DMS53 treated with DMSO at 0.1 percent for 48 hours (cell line): ENCODE results near the gene ACTG2.
A peak's percentile ranks its signal among the peaks of the same experiment; 100 is the strongest.
"Not testable (repeated sequence)": the region's sequence is repeated elsewhere in the genome, so short reads cannot be mapped to it uniquely, and the experiment has no call there.

Source experiments
- DNase-seq: peaks from one replicate; lab custom pipeline; 2025; ENCODE audit not compliant: unreplicated experiment; lab: John Stamatoyannopoulos, UW

The ACTG2 gene

DNA sequence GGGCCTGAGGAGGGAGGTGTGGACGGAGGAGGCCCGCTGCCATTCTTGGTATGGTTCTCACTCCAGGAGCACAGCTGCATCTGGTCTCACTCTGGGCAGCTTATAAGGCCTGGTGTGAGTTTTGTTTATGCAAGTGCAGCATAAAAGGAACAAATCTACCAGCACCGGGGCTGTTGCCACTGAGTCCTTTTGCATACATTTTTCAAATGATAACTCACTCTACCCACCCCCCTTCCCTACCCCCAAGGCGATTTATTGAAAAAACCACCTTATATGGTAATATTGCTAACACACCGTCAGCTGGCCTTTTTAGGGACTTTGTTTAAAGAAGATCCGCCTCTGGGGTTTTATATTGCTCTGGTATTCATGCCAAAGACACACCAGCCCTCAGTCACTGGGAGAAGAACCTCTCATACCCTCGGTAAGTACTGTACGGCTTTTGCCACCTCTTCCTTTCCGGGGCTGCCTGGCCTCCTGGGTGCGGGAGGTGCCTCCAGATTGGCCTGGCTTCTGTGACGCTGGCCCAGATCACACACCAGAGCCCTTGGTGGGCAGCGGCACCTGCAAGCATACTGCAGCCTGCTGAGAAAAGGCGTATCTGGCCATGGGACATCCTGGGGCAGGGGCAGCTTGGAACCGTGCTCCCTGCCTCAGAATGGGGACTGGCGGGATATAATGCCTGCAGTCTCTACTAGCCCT lies at the start of gene ACTG2:
Gene ACTG2, plus strand, starts transcription at position 378 of the 699 bp plus-strand sequence. CDS start 8,304 bp downstream, outside the sequence.
- DNase-seq = no peak

DNA sequence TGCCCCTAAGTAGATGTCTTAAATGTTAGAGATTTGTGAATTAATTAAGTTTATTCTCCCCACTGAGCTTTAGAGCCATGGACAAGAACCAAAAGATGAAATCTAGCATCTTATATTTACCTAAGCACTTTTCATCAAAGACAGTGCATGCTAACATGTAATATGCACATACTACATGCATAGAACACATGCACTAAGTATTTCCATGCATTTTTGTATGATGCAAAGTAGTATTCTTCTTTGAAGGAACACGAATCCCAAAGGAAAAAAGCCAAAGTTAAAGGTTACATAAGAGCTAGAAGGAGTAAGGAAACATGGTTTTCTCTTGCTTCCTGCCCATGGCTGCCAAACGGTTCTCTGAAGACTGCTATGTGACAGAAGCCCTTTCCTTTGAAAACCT lies 48.7 kb upstream of the ACTG2 start:
- DNase-seq = no peak

DNA sequence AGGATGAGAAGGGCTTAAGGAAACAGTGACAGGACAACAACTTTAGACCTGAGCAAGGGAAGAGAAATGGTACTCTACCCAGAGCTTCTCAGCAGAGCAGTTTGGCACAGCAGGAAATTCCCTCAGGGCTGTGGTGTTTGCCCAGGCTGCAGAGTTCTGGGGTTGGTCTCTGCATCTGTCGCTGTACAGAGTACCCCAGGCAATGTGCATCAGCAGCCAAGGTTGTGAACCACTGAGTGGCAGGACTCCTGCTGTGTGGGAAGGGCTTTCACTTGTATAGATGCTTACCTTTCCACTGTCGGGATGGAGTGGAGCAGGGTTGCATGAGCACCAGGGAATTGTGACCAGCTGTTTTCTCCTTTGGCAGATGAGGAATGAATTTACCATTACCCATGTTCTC lies 42.8 kb upstream of the ACTG2 start:
- no peak for DNase-seq

DNA sequence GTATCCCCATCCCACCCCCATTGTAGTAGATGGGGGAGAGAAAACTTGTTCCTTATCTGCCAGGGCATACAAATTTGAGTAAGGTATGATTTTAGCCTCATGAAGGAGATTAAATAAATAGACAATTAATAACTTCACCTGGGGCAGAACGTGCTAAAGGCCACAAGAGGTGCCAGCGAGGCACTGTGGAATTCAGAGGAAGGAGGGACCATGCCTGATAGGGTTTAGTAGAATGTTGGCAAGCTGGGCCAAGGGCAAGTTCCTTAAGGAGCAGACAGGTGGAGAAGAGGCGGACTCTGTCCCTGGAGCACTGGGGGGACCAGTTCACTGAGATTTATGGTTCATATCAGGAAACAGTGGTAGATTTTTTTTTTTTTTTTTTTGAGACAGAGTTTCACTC lies 41.5 kb upstream of the ACTG2 start:
- no peak for DNase-seq

DNA sequence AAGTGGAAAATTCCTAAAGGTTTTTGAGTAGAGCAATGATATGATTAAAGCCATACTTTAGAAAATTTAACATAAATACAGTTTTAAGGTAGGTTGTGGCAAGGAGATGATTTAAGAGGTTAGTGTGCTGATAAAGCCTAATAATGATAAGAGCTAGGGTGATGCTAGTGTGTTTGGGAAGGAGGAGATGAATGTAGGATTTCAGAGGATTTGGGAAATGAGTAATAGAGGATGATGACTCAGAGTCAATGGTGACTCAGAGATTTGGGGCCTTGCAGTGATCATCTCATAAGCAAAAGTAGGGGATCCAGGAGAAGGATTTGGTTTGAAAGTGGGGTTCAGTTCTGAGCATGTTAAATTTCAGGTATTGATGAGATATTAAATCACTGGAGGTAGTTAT lies 40.8 kb upstream of the ACTG2 start:
- DNase-seq = no peak

DNA sequence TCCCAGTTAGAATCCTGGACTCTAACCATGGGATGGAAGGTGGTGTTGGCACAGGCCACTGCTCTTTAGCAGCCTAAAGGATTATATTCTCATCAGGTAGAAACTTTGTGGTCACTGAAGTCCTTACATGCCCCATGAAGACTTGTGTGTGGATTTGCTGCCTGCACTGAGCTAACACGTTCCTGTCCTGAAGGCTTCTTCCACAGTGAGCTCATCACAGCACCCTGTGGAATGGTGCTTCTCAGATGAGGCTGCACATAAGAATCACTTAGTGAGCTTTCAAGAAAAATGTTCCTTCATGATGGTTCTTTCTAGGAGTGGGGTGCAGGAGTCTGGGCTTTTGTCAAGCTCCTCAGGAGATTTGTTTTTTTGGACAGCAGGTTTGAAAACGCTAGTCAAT lies 37.3 kb upstream of the ACTG2 start:
- DNase-seq = no peak

DNA sequence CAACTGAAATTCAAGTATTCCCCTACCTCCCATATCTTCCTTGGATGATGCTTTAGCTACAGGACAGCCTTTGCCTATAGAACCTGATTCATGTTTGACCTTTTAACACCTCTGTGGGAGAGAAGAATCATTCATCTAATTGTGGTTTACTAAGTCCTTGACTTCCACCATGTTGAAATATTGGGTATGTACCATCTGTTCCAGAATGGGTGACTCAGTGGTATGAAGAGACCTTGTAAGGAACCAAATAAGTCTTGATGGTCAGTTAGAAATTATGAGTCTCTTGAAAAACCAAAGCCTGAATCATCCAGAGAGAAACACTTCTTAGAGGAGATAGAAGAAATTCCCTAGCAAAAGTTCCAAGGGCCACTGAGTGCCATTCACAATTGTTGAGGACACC lies 36.6 kb upstream of the ACTG2 start:
- DNase-seq = no peak

DNA sequence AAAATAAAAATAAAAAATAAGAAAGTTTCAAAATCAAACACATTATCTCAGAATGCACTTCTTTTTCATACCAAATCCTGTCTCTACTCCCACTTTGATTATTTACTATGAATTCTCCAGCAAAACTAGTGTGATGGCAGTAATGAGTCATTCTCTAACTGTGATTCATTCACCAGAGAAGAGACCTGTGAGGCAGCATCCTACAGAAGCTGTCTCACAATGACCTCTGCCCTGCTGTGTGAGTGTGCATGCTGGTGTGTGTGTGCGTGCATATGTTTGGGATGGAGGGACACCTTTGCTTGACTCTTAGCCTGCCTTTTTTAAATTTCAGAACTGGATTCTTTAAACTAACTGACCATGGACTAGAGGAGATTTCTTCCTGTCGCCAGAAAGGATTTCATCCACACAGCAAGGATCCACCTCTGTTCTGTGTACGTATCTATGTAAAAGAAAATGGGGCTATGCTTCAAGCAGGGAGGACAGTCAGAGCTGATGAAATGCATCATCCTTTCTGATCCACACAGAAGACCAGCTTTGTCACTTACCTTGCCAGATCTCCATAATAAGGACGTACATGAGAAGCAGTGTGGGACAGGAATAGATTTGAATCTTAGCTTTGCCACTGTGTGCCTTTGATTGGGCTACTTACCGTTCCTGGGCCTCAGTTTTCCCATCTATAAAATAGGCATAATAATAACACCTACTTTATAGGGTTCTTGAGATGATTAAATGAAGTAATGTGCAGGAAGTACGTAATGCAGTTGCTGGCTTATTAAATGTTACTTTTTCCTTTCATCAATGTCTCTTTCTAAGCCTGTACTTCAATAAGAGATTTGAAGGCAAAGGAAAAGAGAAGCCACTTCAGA lies 32.9 kb upstream of the ACTG2 start:
- DNase-seq = no peak

DNA sequence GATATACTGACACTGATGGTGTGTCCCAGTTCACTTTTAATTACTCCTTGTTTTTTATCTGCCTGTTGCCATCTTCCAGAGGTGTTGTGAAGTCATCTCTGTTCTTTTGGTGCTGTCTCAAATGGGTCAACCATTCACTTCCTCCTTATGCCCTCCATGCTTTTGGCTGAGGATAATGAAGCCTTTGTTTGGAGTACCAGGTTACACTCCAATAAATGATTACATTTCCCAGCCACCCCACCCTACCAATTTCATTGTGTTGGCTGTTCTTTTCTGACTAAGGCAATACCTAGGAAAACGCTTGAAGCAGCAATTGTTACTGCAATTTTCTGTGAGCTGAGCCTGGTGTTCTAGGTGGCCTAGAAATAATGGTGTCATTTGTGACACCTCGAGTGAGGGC lies 29.8 kb upstream of the ACTG2 start:
- DNase-seq = no peak

DNA sequence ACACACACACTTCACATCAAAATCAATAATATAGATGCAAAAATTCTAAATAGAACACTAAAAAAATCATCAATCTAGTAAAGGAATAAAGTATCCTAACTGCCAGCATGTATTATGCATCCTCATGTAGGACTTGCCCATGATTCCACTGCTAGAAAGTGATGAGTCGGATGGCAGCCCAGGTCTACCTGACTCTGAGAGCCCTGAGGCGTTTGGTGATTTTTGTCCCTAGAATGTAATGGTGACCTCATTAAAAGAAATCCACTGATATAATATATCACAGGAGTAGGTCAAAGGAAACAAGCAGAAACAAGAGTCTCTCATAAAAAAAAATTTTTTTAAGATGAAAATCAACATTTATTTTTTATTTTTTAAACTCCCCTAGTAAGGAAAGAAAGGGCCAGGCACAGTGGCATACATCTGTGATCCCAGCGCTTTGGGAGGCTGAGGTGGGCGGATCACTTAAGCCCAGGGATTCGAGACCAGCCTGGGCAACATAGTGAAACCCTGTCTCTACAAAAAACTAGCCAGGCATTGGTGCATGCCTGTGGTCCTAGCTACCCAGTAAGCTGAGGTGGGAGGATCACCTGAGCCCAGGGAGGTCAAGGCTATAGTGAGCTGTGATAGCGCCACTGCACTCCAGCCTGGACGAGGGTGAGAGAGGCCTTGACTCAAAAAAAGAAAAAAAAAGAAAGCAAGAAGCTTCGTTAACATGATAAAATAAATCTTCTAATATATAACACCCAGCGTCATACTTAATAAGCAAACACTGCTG lies 24.4 kb upstream of the ACTG2 start:
- DNase-seq = no peak

DNA sequence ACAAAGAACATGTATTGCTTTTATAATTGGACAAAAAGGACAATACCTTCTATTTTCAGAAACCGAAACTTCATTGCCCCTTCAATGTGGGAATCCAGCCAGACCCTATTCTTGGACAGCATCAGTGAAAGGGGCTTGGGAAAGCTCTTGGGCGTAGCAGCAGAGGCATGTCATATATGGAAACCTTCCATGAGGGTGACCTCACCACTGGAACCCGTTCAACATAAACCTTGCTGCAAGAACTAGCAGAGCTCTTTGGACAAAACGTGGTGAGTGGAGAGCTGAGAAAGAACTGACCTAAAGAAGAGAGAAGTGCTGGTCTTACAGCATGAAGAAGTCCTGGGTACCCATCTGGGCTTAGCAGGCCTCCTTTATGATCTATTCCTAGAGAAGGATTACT lies 22.7 kb upstream of the ACTG2 start:
- DNase-seq = no peak

DNA sequence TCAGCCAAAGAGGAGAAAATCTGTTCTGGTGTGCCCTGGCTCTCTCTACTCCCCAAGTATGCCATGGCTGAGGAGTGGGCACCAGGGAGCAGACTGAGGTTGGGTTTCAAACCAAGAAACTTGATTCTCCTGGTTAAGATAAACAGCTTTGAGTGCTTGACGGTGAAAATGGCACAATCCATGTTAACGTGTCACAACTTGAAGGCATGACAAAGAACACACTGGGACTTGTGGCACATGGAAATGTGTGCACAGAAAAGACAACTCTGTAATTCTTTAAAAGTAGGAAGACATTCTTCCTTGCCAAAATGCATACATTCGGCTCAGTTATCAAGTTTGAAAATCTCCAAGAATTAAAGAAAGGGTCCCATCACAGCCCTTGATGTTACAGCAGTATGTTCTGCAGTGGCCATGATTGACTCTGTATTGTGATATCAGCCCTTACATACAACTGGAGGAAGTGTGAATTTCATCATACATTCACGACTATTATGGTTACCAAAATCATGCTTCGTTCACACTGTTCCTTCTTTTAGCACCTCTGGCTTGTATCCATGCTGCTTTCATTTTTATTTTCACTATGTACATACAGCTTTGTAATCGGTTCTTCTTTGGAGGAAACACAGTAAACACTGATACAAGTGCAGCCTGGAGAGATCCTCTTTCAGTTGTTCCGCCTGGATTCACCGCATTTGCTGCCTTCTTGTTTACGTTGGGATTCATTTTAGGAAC lies 15.6 kb upstream of the ACTG2 start:
- DNase-seq = peak; percentile 77

DNA sequence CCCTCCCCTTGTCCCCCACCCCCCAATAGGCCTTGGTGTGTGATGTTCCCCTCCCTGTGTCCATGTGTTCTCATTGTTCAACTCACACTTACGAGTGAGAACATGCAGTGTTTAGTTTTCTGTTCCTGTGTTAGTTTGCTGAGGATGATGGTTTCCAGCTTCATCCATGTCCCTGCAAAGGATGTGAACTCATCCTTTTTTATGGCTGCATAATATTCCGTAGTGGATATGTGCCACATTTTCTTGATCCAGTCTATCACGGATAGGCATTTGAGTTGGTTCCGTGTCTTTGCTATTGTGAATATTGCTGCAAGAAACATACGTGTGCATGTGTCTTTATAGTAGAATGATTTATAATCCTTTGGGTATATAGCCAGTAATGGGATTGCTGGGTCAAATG lies 14.8 kb upstream of the ACTG2 start:
- not testable (repeated sequence) for DNase-seq

DNA sequence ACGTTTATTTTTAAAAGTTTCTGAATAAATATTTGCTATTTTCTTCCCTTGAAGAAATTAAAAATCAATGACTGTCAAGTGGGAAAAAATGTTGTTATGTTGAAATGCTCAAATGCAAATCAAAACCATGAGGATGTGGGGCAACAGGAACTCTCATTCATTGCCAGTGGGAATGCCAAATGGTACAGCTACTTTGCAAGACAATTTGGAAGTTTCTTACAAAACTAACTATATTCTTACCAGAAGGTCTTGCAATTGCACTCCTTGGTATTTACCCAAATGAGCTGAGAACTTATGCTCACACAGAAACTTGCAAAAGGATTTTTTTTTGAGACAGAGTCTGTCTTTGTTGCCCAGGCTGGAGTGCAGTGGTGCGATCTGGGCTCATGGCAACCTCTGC lies 7.4 kb upstream of the ACTG2 start:
- DNase-seq = no peak

DNA sequence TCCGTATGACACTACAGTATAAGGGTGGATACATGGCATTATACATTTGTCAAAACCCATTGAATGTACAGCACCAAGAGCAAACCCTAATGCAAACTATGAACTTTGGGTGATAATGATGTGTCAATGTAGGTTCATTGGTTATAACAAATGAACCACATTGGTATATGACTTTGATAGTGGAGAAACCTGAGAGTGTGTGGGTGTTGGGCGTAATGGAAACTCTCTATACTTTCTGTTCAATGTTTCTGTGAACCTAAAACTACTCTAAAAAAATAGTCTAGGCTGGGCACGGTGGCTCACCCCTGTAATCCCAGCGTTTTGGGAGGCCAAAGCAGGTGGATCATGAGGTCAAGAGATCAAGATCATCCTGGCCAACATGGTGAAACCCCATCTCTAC lies 6.5 kb upstream of the ACTG2 start:
- DNase-seq = no peak

DNA sequence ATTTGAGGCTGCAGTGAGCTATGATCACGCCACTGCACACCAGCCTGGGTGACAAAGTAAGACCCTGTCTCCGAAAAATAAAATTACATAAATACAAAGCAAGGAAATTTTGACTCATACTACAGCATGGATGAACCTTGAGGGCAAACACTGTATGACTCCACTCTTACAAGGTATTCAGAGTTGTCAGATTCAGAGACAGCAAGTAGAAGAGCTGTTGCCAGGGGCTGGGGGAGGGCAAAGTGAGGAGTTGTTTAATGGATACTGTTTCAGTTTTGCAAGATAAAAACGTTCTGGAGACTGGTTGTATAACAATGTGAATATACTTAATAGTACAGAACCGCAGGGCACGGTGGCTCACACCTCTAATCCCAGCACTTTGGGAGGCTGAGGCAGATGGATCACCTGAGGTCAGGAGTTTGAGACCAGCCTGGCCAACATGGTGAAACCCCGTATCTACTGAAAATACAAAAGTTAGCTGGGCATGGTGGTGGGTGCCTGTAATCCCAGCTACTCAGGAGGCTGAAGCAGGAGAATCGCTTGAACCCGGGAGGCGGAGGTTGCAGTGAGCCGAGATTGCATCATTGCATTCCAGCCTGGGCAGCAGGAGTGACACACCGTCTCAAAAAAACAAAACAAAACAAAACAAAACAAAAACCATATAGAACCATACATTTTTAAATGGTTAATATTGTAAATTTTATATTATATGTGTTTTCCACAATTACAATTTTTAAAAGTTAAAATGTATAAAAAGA lies 5.0 kb upstream of the ACTG2 start:
- not testable (repeated sequence) for DNase-seq

DNA sequence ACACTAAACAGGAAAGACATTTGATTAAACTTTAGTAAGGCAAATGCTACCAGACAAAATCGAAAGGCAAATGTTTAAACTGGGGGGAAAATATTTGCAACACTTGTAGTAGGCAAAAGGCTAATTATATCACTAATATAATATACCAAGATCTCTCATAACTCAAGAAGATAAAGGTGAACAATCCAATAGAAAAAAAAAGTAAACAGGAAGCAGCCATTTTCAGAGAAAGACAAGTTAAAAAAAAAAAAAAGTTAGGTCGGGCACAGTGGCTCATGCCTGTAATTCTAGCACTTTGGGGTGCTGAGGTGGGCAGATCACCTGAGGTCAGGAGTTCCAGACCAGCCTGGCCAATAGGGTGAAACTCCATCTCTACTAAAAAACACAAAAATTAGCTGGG lies 4.4 kb upstream of the ACTG2 start:
- DNase-seq = no peak

DNA sequence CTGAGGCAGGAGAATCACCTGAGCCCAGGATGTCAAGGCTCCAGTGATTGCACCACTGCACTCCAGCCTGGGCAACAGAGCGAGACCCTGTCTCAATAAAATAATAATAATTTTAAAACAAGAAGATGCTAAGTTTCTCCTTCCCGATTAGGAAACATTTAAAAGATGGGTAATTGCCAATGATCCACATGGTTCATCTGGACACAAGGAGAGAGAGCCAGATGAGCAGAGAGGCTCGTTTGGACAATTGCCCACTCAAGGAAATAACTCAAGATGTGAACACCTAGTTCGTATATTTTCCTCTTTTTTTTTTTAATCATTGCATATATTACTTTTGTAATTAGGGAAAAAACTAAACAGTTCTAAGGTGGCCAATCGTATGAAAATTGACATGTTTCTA lies 3.6 kb upstream of the ACTG2 start:
- DNase-seq = no peak

DNA sequence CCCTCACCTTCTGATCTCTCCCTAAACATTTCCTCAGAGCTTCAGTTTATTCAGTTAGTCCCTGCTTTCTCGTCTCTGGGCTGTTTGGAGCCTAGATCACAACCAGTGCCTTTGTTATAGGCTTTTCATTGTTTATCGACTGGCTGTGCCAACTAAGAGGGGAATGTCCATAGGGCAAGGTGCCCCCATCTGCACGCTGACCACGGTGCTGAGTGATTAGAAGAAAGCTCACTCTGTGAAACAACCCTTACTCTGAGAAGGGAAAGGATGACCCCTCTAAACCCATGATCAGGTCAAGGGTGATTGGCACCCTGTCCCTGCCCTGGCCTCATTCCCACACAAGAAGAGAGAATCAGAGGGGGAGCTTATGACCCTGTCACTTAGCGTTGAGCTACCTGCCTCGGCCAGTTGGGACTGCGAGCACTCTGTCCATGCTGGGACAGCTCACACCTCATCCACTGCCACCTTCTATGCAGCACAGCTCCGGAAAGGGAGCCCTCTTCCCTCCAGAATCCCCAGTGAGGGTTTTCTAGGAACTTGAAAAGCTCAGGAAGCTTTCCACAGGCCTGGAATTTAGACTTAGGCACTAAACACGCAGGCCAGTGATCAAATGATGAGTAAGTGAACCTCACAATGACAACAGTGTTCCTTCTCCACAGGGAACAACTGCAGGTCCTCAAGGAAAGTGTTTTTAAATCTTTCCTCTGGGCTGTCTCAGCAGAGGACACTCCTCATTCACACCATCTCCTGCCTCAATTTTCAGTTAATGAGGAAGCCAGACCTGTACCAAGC lies 2.3 kb upstream of the ACTG2 start:
- DNase-seq = no peak
